ENCODE results near the gene PDRG1. TPM values are rescaled to one million over a fixed set of nuclear protein-coding genes. Genes with fewer than 3 reads are reported as not detected.

The PDRG1 gene
- total RNA-seq, 2 donors from 2014 or later, result 11.4 to 30.3 TPM

DNA sequence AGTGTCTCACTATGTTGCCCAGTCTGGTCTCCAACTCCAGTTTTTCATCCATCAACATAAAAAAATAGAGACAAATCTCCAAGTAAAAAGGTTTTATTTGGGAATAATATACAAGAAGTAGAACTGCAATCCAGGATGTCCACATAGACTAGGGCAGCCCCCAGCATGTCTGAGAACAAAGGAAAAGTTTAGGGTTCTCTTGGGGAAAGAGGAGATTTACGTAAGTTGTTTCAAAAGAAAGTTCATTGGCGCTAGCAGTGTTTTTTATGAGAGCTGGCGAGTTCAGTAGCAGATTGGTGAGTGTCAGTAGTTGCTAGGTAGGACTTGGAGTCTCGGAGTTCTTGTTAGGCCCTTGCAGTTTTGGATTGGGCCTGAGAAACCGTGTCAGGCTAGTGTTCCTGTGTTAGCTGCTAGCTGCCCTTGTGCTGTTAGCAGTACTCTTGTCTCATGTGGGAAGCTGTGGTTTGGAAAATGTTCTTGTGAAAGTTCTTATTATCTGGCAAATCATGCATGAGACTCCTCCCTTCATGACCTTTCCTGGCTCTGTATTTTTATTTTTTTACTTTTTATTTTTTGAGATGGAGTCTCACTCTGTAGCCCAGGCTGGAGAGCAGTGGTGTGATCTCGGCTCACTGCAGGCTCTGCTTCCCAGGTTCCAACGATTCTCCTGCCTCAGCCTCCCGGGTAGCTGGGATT is 56.7 kb downstream of the PDRG1 start:
- WGBS, result 32% methylated on average over 8 of the region's 8 CpGs

More for the DNA sequence above, 56.7 kb downstream of the PDRG1 start:
- H3K4me1 ChIP-seq (replicated peaks), result no peaks in the 10 kb centered on the region
- no peaks in the 10 kb centered on the region for H3K27me3 ChIP-seq (replicated peaks; ENCODE audit: insufficient read depth)
- no peak for TF ChIP-seq POLR2A (IDR thresholded peaks at IDR 0.05)
- peak; percentile 64 for TF ChIP-seq POLR2AphosphoS5 (IDR thresholded peaks at IDR 0.05)
- TF ChIP-seq, protein P1, sequence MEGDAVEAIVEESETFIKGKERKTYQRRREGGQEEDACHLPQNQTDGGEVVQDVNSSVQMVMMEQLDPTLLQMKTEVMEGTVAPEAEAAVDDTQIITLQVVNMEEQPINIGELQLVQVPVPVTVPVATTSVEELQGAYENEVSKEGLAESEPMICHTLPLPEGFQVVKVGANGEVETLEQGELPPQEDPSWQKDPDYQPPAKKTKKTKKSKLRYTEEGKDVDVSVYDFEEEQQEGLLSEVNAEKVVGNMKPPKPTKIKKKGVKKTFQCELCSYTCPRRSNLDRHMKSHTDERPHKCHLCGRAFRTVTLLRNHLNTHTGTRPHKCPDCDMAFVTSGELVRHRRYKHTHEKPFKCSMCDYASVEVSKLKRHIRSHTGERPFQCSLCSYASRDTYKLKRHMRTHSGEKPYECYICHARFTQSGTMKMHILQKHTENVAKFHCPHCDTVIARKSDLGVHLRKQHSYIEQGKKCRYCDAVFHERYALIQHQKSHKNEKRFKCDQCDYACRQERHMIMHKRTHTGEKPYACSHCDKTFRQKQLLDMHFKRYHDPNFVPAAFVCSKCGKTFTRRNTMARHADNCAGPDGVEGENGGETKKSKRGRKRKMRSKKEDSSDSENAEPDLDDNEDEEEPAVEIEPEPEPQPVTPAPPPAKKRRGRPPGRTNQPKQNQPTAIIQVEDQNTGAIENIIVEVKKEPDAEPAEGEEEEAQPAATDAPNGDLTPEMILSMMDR (IDR thresholded peaks at IDR 0.05), result no peak
- H3K4me3 ChIP-seq, result no peak overlapping the region
- intact Hi-C loops (cut with DNase I), result no loop called here
- DNase-seq (ENCODE audit: low spot score), result peak; percentile 63
- no peaks in the 10 kb centered on the region for H3K9me3 ChIP-seq
- H3K27ac ChIP-seq, result peak overlapping the region; percentile 13 to 46
- no peaks in the 10 kb centered on the region for H3K36me3 ChIP-seq

Small RNA genes lying within 50 kb of the gene (small RNA-seq; reads per million reads assigned to genes)
- 0 reads per million in 2 donors for gene RNU1-94P

Other genes with a start within 250 kb of the PDRG1 start
- 100 to 1,000 TPM; 127 to 155 TPM for gene BCL2L1, start 229.2 kb downstream of the PDRG1 start, total RNA-seq
- 10 to 100 TPM in 1 of 2 donors, 1 to 10 TPM in 1; 1.4 to 23.2 TPM for gene TPX2, start 212.8 kb downstream of the PDRG1 start, total RNA-seq
- gene MYLK2, start 132.7 kb downstream of the PDRG1 start, total RNA-seq, result under 1 TPM; 0.27 to 0.91 TPM
- gene FOXS1, start 106.4 kb downstream of the PDRG1 start, total RNA-seq, result 1 to 10 TPM in 1 of 2 donors, not detected in 1; 8.3 TPM
- gene DUSP15, start 81.5 kb downstream of the PDRG1 start, total RNA-seq, result 10 to 100 TPM in 1 of 2 donors, 1 to 10 TPM in 1; 1.7 to 57.9 TPM
- gene TTLL9, start 81.4 kb downstream of the PDRG1 start, total RNA-seq, result 1 to 10 TPM in 1 of 2 donors, not detected in 1; 1.2 TPM
- under 1 TPM in 1 of 2 donors, not detected in 1; 0.05 TPM for gene XKR7, start 16.1 kb upstream of the PDRG1 start, total RNA-seq
- gene CCM2L, start 58.4 kb upstream of the PDRG1 start, total RNA-seq, result 1 to 10 TPM; 4.6 to 5.7 TPM
- 1 to 10 TPM; 3.1 to 6.0 TPM for gene HCK, start 100.2 kb upstream of the PDRG1 start, total RNA-seq
- gene TM9SF4, start 157.7 kb upstream of the PDRG1 start, total RNA-seq, result 10 to 100 TPM; 44.7 to 62.9 TPM

Data from prostate gland (tissue), 2 donors.